ENCODE data around the gene FGF19.

The FGF19 gene

GRCh38 chr11:69732910-69733309 lies 29.1 kb upstream of the FGF19 start:
- H3K27me3 ChIP-seq (ENCODE audit: control insufficient read depth, insufficient read depth, low read length), result no peaks in the 10 kb centered on the region

GRCh38 chr11:69731110-69731509 lies 27.3 kb upstream of the FGF19 start:
- no peaks in the 10 kb centered on the region for H3K9me3 ChIP-seq (ENCODE audit: control insufficient read depth, insufficient read depth, low read length)
- H3K4me3 ChIP-seq (ENCODE audit: low read depth, low read length), result no peak overlapping the region
- H3K36me3 ChIP-seq (ENCODE audit: control insufficient read depth, insufficient read depth, low read length), result no peaks in the 10 kb centered on the region
- no peak overlapping the region for H3K9ac ChIP-seq (ENCODE audit: low read depth, low read length)
- no peaks in the 10 kb centered on the region for H3K4me1 ChIP-seq (ENCODE audit: control insufficient read depth, insufficient read depth, low read length)
- H3K27me3 ChIP-seq (ENCODE audit: control insufficient read depth, insufficient read depth, low read length), result no peaks in the 10 kb centered on the region

More at GRCh38 chr11:69732910-69733309, 29.1 kb upstream of the FGF19 start:
- Histone ChIP-seq H3K4me3 (ENCODE audit: low read depth, low read length) (no peak overlapping the region), H3K9ac (ENCODE audit: low read depth, low read length) (peak overlapping the region; percentile 47), H3K4me1 (ENCODE audit: control insufficient read depth, insufficient read depth, low read length) (no peaks in the 10 kb centered on the region), H3K9me3 (ENCODE audit: control insufficient read depth, insufficient read depth, low read length) (no peaks in the 10 kb centered on the region), H3K36me3 (ENCODE audit: control insufficient read depth, insufficient read depth, low read length) (no peaks in the 10 kb centered on the region)

- Histone ChIP-seq H3K9ac (ENCODE audit: low read depth, low read length) (no peak overlapping the region), H3K9me3 (ENCODE audit: control insufficient read depth, insufficient read depth, low read length) (no peaks in the 10 kb centered on the region), H3K4me1 (ENCODE audit: control insufficient read depth, insufficient read depth, low read length) (no peaks in the 10 kb centered on the region), H3K4me3 (ENCODE audit: low read depth, low read length) (no peak overlapping the region), H3K27me3 (ENCODE audit: control insufficient read depth, insufficient read depth, low read length) (no peaks in the 10 kb centered on the region), H3K36me3 (ENCODE audit: control insufficient read depth, insufficient read depth, low read length) (no peaks in the 10 kb centered on the region)
Observed at GRCh38 chr11:69730500-69730899, 26.7 kb upstream of the FGF19 start.

- H3K9me3 ChIP-seq (ENCODE audit: control insufficient read depth, insufficient read depth, low read length), result no peaks in the 10 kb centered on the region
- no peak overlapping the region for H3K4me3 ChIP-seq (ENCODE audit: low read depth, low read length)
- H3K9ac ChIP-seq (ENCODE audit: low read depth, low read length), result no peak overlapping the region
- no peaks in the 10 kb centered on the region for H3K4me1 ChIP-seq (ENCODE audit: control insufficient read depth, insufficient read depth, low read length)
- H3K27me3 ChIP-seq (ENCODE audit: control insufficient read depth, insufficient read depth, low read length), result no peaks in the 10 kb centered on the region
- H3K36me3 ChIP-seq (ENCODE audit: control insufficient read depth, insufficient read depth, low read length), result no peaks in the 10 kb centered on the region
Observed at GRCh38 chr11:69729252-69729651, 25.4 kb upstream of the FGF19 start.

GRCh38 chr11:69727266-69727665 lies 23.4 kb upstream of the FGF19 start:
- H3K27me3 ChIP-seq (ENCODE audit: control insufficient read depth, insufficient read depth, low read length), result no peaks in the 10 kb centered on the region
- no peaks in the 10 kb centered on the region for H3K36me3 ChIP-seq (ENCODE audit: control insufficient read depth, insufficient read depth, low read length)
- H3K4me3 ChIP-seq (ENCODE audit: low read depth, low read length), result no peak overlapping the region
- no peak overlapping the region for H3K9ac ChIP-seq (ENCODE audit: low read depth, low read length)
- H3K9me3 ChIP-seq (ENCODE audit: control insufficient read depth, insufficient read depth, low read length), result no peaks in the 10 kb centered on the region
- no peaks in the 10 kb centered on the region for H3K4me1 ChIP-seq (ENCODE audit: control insufficient read depth, insufficient read depth, low read length)

GRCh38 chr11:69726481-69726880 lies 22.7 kb upstream of the FGF19 start:
- H3K4me3 ChIP-seq (ENCODE audit: low read depth, low read length), result no peak overlapping the region
- H3K27me3 ChIP-seq (ENCODE audit: control insufficient read depth, insufficient read depth, low read length), result no peaks in the 10 kb centered on the region
- H3K36me3 ChIP-seq (ENCODE audit: control insufficient read depth, insufficient read depth, low read length), result no peaks in the 10 kb centered on the region
- peak overlapping the region; percentile 12 for H3K9ac ChIP-seq (ENCODE audit: low read depth, low read length)
- no peaks in the 10 kb centered on the region for H3K4me1 ChIP-seq (ENCODE audit: control insufficient read depth, insufficient read depth, low read length)
- H3K9me3 ChIP-seq (ENCODE audit: control insufficient read depth, insufficient read depth, low read length), result no peaks in the 10 kb centered on the region

- no peak overlapping the region for H3K4me3 ChIP-seq (ENCODE audit: low read depth, low read length)
- H3K9me3 ChIP-seq (ENCODE audit: control insufficient read depth, insufficient read depth, low read length), result no peaks in the 10 kb centered on the region
- no peaks in the 10 kb centered on the region for H3K27me3 ChIP-seq (ENCODE audit: control insufficient read depth, insufficient read depth, low read length)
Observed at GRCh38 chr11:69726019-69726418, 22.2 kb upstream of the FGF19 start.

GRCh38 chr11:69721745-69722144 lies 17.9 kb upstream of the FGF19 start:
- no peak overlapping the region for H3K9ac ChIP-seq (ENCODE audit: low read depth, low read length)
- peaks cover 11% of the 10 kb centered on the region for H3K27me3 ChIP-seq (ENCODE audit: control insufficient read depth, insufficient read depth, low read length)
- H3K4me3 ChIP-seq (ENCODE audit: low read depth, low read length), result no peak overlapping the region
- no peaks in the 10 kb centered on the region for H3K36me3 ChIP-seq (ENCODE audit: control insufficient read depth, insufficient read depth, low read length)
- no peaks in the 10 kb centered on the region for H3K4me1 ChIP-seq (ENCODE audit: control insufficient read depth, insufficient read depth, low read length)
- no peaks in the 10 kb centered on the region for H3K9me3 ChIP-seq (ENCODE audit: control insufficient read depth, insufficient read depth, low read length)

More at GRCh38 chr11:69726019-69726418, 22.2 kb upstream of the FGF19 start:
- Histone ChIP-seq H3K36me3 (ENCODE audit: control insufficient read depth, insufficient read depth, low read length) (no peaks in the 10 kb centered on the region), H3K4me1 (ENCODE audit: control insufficient read depth, insufficient read depth, low read length) (no peaks in the 10 kb centered on the region), H3K9ac (ENCODE audit: low read depth, low read length) (peak overlapping the region; percentile 12)

GRCh38 chr11:69721106-69721505 lies 17.3 kb upstream of the FGF19 start:
- H3K4me1 ChIP-seq (ENCODE audit: control insufficient read depth, insufficient read depth, low read length), result no peaks in the 10 kb centered on the region
- H3K36me3 ChIP-seq (ENCODE audit: control insufficient read depth, insufficient read depth, low read length), result no peaks in the 10 kb centered on the region
- no peaks in the 10 kb centered on the region for H3K9me3 ChIP-seq (ENCODE audit: control insufficient read depth, insufficient read depth, low read length)
- H3K27me3 ChIP-seq (ENCODE audit: control insufficient read depth, insufficient read depth, low read length), result peaks cover 11% of the 10 kb centered on the region
- H3K4me3 ChIP-seq (ENCODE audit: low read depth, low read length), result no peak overlapping the region
- no peak overlapping the region for H3K9ac ChIP-seq (ENCODE audit: low read depth, low read length)

- peaks cover 11% of the 10 kb centered on the region for H3K27me3 ChIP-seq (ENCODE audit: control insufficient read depth, insufficient read depth, low read length)
- H3K9me3 ChIP-seq (ENCODE audit: control insufficient read depth, insufficient read depth, low read length), result no peaks in the 10 kb centered on the region
- no peaks in the 10 kb centered on the region for H3K36me3 ChIP-seq (ENCODE audit: control insufficient read depth, insufficient read depth, low read length)
Observed at GRCh38 chr11:69718912-69719311, 15.1 kb upstream of the FGF19 start.

GRCh38 chr11:69718147-69718546 lies 14.3 kb upstream of the FGF19 start:
- no peaks in the 10 kb centered on the region for H3K4me1 ChIP-seq (ENCODE audit: control insufficient read depth, insufficient read depth, low read length)
- H3K36me3 ChIP-seq (ENCODE audit: control insufficient read depth, insufficient read depth, low read length), result no peaks in the 10 kb centered on the region
- no peak overlapping the region for H3K9ac ChIP-seq (ENCODE audit: low read depth, low read length)
- H3K9me3 ChIP-seq (ENCODE audit: control insufficient read depth, insufficient read depth, low read length), result no peaks in the 10 kb centered on the region
- H3K4me3 ChIP-seq (ENCODE audit: low read depth, low read length), result no peak overlapping the region
- peaks cover 11% of the 10 kb centered on the region for H3K27me3 ChIP-seq (ENCODE audit: control insufficient read depth, insufficient read depth, low read length)

More at GRCh38 chr11:69718912-69719311, 15.1 kb upstream of the FGF19 start:
- Histone ChIP-seq H3K4me1 (ENCODE audit: control insufficient read depth, insufficient read depth, low read length) (no peaks in the 10 kb centered on the region), H3K4me3 (ENCODE audit: low read depth, low read length) (no peak overlapping the region), H3K9ac (ENCODE audit: low read depth, low read length) (no peak overlapping the region)

- H3K4me1 ChIP-seq (ENCODE audit: control insufficient read depth, insufficient read depth, low read length), result no peaks in the 10 kb centered on the region
- no peak overlapping the region for H3K4me3 ChIP-seq (ENCODE audit: low read depth, low read length)
- no peaks in the 10 kb centered on the region for H3K36me3 ChIP-seq (ENCODE audit: control insufficient read depth, insufficient read depth, low read length)
- no peak overlapping the region for H3K9ac ChIP-seq (ENCODE audit: low read depth, low read length)
- H3K9me3 ChIP-seq (ENCODE audit: control insufficient read depth, insufficient read depth, low read length), result no peaks in the 10 kb centered on the region
- peaks cover 11% of the 10 kb centered on the region for H3K27me3 ChIP-seq (ENCODE audit: control insufficient read depth, insufficient read depth, low read length)
Observed at GRCh38 chr11:69716891-69717747, 13.3 kb upstream of the FGF19 start.
